Natural killer cell (primary cell): ENCODE measurements around the gene UCN3. TPM values are rescaled to one million over a fixed set of nuclear protein-coding genes. Genes with fewer than 3 reads are reported as not detected.

Source experiments
- ATAC-seq, 3 donors: fragments of 150-1000 bp in 2 of 3; fragments of 200-7000 bp in 1 of 3; cut with Tn5 transposase; 1 replicate in 1 of 3; 2 replicates in 2 of 3; pipeline ENCODE4 v1.10.0; 2021; ENCODE audit warnings: mild to moderate bottlenecking in 2 of 3, moderate library complexity in 2 of 3
- DNase-seq, 2 donors: peaks; one replicate each; pipeline versions ENCODE4 v3.0.0 to v3.0.0-alpha.2; 2013 to 2021; ENCODE audit warnings: mixed read lengths in 1 of 2
- H3K27ac ChIP-seq: one replicate; pipeline ENCODE4 v1.5.1; 2013; ENCODE audit warnings: mild to moderate bottlenecking, low read length
- H3K27me3 ChIP-seq: one replicate; pipeline ENCODE4 v1.6.1; 2013; ENCODE audit warnings: low read length; ENCODE audit not compliant: control insufficient read depth, insufficient read depth
- H3K36me3 ChIP-seq: one replicate; pipeline ENCODE4 v1.6.1; 2013; ENCODE audit warnings: low read length; ENCODE audit not compliant: control insufficient read depth, insufficient read depth
- H3K4me1 ChIP-seq: one replicate; pipeline ENCODE4 v1.6.1; 2013; ENCODE audit warnings: low read length; ENCODE audit not compliant: control insufficient read depth, insufficient read depth
- H3K4me3 ChIP-seq: one replicate; pipeline ENCODE4 v1.5.1; 2013; ENCODE audit warnings: low read length
- H3K9me3 ChIP-seq: one replicate; pipeline ENCODE4 v1.6.1; 2013; ENCODE audit warnings: low read length; ENCODE audit not compliant: control insufficient read depth, insufficient read depth
- H3K27ac Mint-ChIP-seq, 2 donors: one replicate each; pipeline ENCODE4 v1.8.0; 2022; ENCODE audit warnings: mild to moderate bottlenecking in 2 of 2, mixed read lengths in 2 of 2, moderate library complexity in 1 of 2
- H3K27me3 Mint-ChIP-seq, 2 donors: one replicate each; pipeline ENCODE4 v1.8.0; 2022; ENCODE audit warnings: low read depth in 2 of 2, mixed read lengths in 2 of 2
- H3K36me3 Mint-ChIP-seq: one replicate; pipeline ENCODE4 v1.8.0; 2022; ENCODE audit warnings: mixed read lengths
- H3K4me1 Mint-ChIP-seq, 2 donors: one replicate each; pipeline ENCODE4 v1.8.0; 2022; ENCODE audit warnings: mixed read lengths in 2 of 2
- H3K4me3 Mint-ChIP-seq: one replicate; pipeline ENCODE4 v1.8.0; 2022; ENCODE audit warnings: mild to moderate bottlenecking, moderate library complexity, mixed read lengths
- H3K9me3 Mint-ChIP-seq, 2 donors: one replicate each; pipeline ENCODE4 v1.8.0; 2022; ENCODE audit warnings: mixed read lengths in 2 of 2
- WGBS: methylation state at CpG from one replicate; pipeline ENCODE4 v1.1.7; 2013; ENCODE audit warnings: missing lambda C conversion rate; ENCODE audit not compliant: insufficient coverage; 5-methylcytosine and 5-hydroxymethylcytosine counted together
- intact Hi-C: fragments of 100-400 bp; cut with micrococcal nuclease; formaldehyde crosslinking; loops from one replicate; pipeline ENCODE4 v1.14.2; 2022
- total RNA-seq, 4 donors: library from RNA; stranded (reverse); fragments of 120-200 nt in 1 of 4; gene quantifications; one replicate each; pipeline versions ENCODE4 v1.2.3 to v1.2.4, GENCODE V29; 2013 to 2022
- TF ChIP-seq, protein P1 (sequence below): fragments of 200-600 bp; IDR thresholded peaks from one replicate; pipeline ENCODE4 v1.8.0; 2022; ENCODE audit warnings: antibody characterized with exemption

The UCN3 gene
- total RNA-seq, 3 donors from 2014 or later (not counting 1 experiment from before 2014, with no cell fraction given): not detected

DNA sequence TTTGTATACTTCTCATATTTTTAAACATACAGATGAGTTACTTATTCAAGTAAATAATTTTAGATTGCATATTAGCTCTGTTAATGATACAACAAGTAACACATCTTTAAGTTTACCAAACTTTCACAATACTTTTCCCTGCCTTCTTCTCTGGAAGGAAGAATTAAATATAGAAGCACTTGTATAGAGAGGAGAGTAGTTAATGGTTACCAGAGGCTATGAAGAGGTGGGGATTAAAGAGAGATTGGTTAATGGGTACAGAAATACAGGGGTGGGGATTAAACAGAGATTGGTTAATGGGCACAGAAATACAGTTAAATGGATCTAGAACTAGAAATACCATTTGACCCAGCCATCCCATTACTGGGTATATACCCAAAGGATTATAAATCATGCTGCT is 20.0 kb upstream of the UCN3 start:
- H3K27ac Mint-ChIP-seq: no peak overlapping the region
- no peak overlapping the region for H3K4me3 Mint-ChIP-seq

GRCh38 chr10:5346881-5347280 is 17.9 kb upstream of the UCN3 start:
- no peaks in the 10 kb centered on the region for H3K9me3 ChIP-seq
- Mint-ChIP-seq H3K4me3 (no peak overlapping the region), H3K36me3 (no peaks in the 10 kb centered on the region), H3K9me3 (no peaks in the 10 kb centered on the region), H3K27me3 (no peaks in the 10 kb centered on the region), H3K27ac (no peak overlapping the region), H3K4me1 (peaks cover 20 to 25% of the 10 kb centered on the region in 2 donors)
- 79% methylated on average over 3 of the region's 4 CpGs for WGBS
- H3K36me3 ChIP-seq: no peaks in the 10 kb centered on the region
- no peak overlapping the region for H3K4me3 ChIP-seq
- ATAC-seq (no peak), DNase-seq (no peak)
- H3K4me1 ChIP-seq: peaks cover 4% of the 10 kb centered on the region
- H3K27me3 ChIP-seq: no peaks in the 10 kb centered on the region
- intact Hi-C loops: no loop called here
- H3K27ac ChIP-seq: no peak overlapping the region
- TF ChIP-seq, protein P1, sequence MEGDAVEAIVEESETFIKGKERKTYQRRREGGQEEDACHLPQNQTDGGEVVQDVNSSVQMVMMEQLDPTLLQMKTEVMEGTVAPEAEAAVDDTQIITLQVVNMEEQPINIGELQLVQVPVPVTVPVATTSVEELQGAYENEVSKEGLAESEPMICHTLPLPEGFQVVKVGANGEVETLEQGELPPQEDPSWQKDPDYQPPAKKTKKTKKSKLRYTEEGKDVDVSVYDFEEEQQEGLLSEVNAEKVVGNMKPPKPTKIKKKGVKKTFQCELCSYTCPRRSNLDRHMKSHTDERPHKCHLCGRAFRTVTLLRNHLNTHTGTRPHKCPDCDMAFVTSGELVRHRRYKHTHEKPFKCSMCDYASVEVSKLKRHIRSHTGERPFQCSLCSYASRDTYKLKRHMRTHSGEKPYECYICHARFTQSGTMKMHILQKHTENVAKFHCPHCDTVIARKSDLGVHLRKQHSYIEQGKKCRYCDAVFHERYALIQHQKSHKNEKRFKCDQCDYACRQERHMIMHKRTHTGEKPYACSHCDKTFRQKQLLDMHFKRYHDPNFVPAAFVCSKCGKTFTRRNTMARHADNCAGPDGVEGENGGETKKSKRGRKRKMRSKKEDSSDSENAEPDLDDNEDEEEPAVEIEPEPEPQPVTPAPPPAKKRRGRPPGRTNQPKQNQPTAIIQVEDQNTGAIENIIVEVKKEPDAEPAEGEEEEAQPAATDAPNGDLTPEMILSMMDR: no peak

More for the DNA sequence above, 20.0 kb upstream of the UCN3 start:
- ATAC-seq (no peak), DNase-seq (no peak)
- Mint-ChIP-seq H3K36me3 (no peaks in the 10 kb centered on the region), H3K9me3 (no peaks in the 10 kb centered on the region), H3K27me3 (no peaks in the 10 kb centered on the region), H3K4me1 (peaks cover 25 to 26% of the 10 kb centered on the region in 2 donors)
- no peaks in the 10 kb centered on the region for H3K36me3 ChIP-seq
- H3K4me3 ChIP-seq: no peak overlapping the region
- TF ChIP-seq, protein P1: no peak
- H3K27ac ChIP-seq: no peak overlapping the region
- intact Hi-C loops: loop anchor here (5.0 kb wide), 1 partner anchor 252 kb away; the partner anchor contains the start of gene AKR1C3
- peaks cover 4% of the 10 kb centered on the region for H3K4me1 ChIP-seq
- no peaks in the 10 kb centered on the region for H3K9me3 ChIP-seq
- H3K27me3 ChIP-seq: no peaks in the 10 kb centered on the region

DNA sequence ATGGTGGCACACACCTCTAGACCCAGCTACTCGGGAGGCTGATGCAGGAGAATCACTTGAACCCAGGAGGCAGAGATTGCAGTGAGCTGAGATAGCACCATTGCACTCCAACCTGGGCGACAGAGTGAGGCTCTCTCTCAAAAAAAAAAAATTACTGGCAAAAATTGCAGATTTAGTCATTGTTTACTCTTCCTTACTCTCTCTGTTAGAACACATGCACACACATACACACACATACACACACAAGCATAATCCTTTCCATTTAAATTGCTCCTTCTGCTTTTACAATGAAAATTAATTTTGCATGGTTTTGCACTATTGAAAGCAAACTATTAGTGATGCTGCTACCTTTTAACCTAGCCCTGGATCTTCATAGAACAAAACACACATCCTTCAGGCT is 15.4 kb upstream of the UCN3 start:
- Histone ChIP-seq H3K4me3 (no peak overlapping the region), H3K27ac (no peak overlapping the region), H3K27me3 (no peaks in the 10 kb centered on the region), H3K4me1 (no peaks in the 10 kb centered on the region), H3K9me3 (no peaks in the 10 kb centered on the region), H3K36me3 (no peaks in the 10 kb centered on the region)
- Mint-ChIP-seq H3K4me1 (peaks cover 0 to under 1% of the 10 kb centered on the region in 2 donors), H3K36me3 (no peaks in the 10 kb centered on the region), H3K27ac (no peak overlapping the region), H3K4me3 (no peak overlapping the region), H3K9me3 (no peaks in the 10 kb centered on the region), H3K27me3 (no peaks in the 10 kb centered on the region)
- 90% methylated on average over 2 of the region's 2 CpGs for WGBS
- intact Hi-C loops: no loop called here
- TF ChIP-seq, protein P1: no peak
- no peak for ATAC-seq
- no peak for DNase-seq

DNA sequence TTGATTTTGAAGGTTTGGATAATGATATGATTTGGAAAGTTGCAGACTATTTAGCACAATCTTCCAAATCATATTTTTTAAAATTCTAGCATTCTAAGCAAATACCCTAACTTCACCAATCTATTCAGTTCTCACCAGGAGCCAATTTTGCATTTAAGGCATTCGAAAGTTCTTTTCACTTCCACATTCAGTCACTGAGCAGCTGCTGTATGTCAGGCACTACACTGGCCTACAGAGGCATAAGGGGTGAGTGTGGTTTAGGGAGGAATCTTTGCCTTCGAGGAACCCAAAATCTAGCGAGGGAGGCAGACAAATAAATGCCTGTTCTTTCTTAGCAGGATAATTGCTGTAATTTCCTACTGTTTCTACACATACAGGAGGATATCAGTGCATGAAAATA is 10.7 kb upstream of the UCN3 start:
- intact Hi-C loops: no loop called here
- no peak overlapping the region for H3K4me3 ChIP-seq
- Mint-ChIP-seq H3K27me3 (peaks cover 0 to 15% of the 10 kb centered on the region in 2 donors), H3K4me1 (peaks cover 3 to 8% of the 10 kb centered on the region in 2 donors), H3K36me3 (no peaks in the 10 kb centered on the region), H3K4me3 (no peak overlapping the region), H3K27ac (no peak overlapping the region), H3K9me3 (no peaks in the 10 kb centered on the region)
- no peaks in the 10 kb centered on the region for H3K4me1 ChIP-seq
- no peak overlapping the region for H3K27ac ChIP-seq
- TF ChIP-seq, protein P1: no peak
- no peaks in the 10 kb centered on the region for H3K27me3 ChIP-seq
- WGBS: 63% methylated on average over 3 of the region's 3 CpGs
- no peak for DNase-seq
- no peak for ATAC-seq
- no peaks in the 10 kb centered on the region for H3K9me3 ChIP-seq
- H3K36me3 ChIP-seq: no peaks in the 10 kb centered on the region
